MM.1S (cell line): ENCODE measurements around the gene FCAMR.

Source experiments
- DNase-seq: peaks from one replicate; pipeline ENCODE4 v3.0.0-alpha.2; 2015
- H2AFZ ChIP-seq: fragments of 300-600 bp; sonication (generic); 2 replicates; pipeline ENCODE4 v1.6.0; 2016; ENCODE audit warnings: antibody characterized with exemption, low read length
- H3F3A ChIP-seq: fragments of 300-600 bp; sonication (generic); 2 replicates; pipeline ENCODE4 v1.6.1; 2016; ENCODE audit warnings: mild to moderate bottlenecking, antibody characterized with exemption, low read length, moderate library complexity, mixed read lengths; ENCODE audit not compliant: insufficient read depth
- H3K27ac ChIP-seq: fragments of 300-600 bp; sonication (generic); 2 replicates; pipeline ENCODE4 v1.5.1; 2016; ENCODE audit warnings: mild to moderate bottlenecking, low read length
- H3K27me3 ChIP-seq: fragments of 300-600 bp; sonication (generic); replicated peaks from 2 replicates; pipeline ENCODE4 v1.6.0; 2016; ENCODE audit warnings: low read length; ENCODE audit not compliant: insufficient read depth
- H3K36me3 ChIP-seq: fragments of 300-600 bp; sonication (generic); replicated peaks from 2 replicates; pipeline ENCODE4 v1.6.1; 2016; ENCODE audit warnings: mild to moderate bottlenecking, low read length, mixed read lengths; ENCODE audit not compliant: insufficient read depth
- H3K4me1 ChIP-seq: fragments of 300-600 bp; sonication (generic); 2 replicates; pipeline ENCODE4 v1.6.1; 2016; ENCODE audit warnings: low read length, mixed read lengths
- H3K4me2 ChIP-seq: fragments of 300-600 bp; sonication (generic); 2 replicates; pipeline ENCODE4 v1.6.0; 2016; ENCODE audit warnings: low read depth, low read length
- H3K4me3 ChIP-seq: fragments of 300-600 bp; sonication (generic); 2 replicates; pipeline ENCODE4 v1.5.1; 2016; ENCODE audit warnings: low read length, mixed read lengths
- H3K79me2 ChIP-seq: fragments of 300-600 bp; sonication (generic); 2 replicates; pipeline ENCODE4 v1.6.1; 2016; ENCODE audit warnings: mixed run types, low read length, mixed read lengths
- H3K9ac ChIP-seq: fragments of 300-600 bp; sonication (generic); 2 replicates; pipeline ENCODE4 v1.6.1; 2016; ENCODE audit warnings: low read length, mixed read lengths
- H3K9me2 ChIP-seq: fragments of 300-600 bp; sonication (generic); replicated peaks from 2 replicates; pipeline ENCODE4 v1.6.1; 2016; ENCODE audit warnings: mild to moderate bottlenecking, low read length, mixed read lengths; ENCODE audit not compliant: insufficient read depth
- H3K9me3 ChIP-seq: fragments of 300-600 bp; sonication (generic); replicated peaks from 2 replicates; pipeline ENCODE4 v1.6.1; 2016; ENCODE audit warnings: mild to moderate bottlenecking, low read length, mixed read lengths; ENCODE audit not compliant: insufficient read depth
- H4K20me1 ChIP-seq: fragments of 300-600 bp; sonication (generic); 2 replicates; pipeline ENCODE4 v1.6.1; 2016; ENCODE audit warnings: mild to moderate bottlenecking, low read length, moderate library complexity, mixed read lengths; ENCODE audit not compliant: insufficient read depth
- EZH2 ChIP-seq: fragments of 300-600 bp; sonication (generic); optimal IDR thresholded peaks from 2 replicates; pipeline ENCODE3; 2017; ENCODE audit warnings: low read depth, mild to moderate bottlenecking, antibody characterized with exemption, low read length, mixed read lengths
- EZH2phosphoT487 ChIP-seq: fragments of 300-600 bp; sonication (generic); IDR thresholded peaks from 2 replicates; pipeline ENCODE4 v1.6.1; 2018; ENCODE audit warnings: antibody characterized with exemption, low read length
- TF ChIP-seq, protein P1 (sequence below): fragments of 300-600 bp; sonication (generic); IDR thresholded peaks from 2 replicates; pipeline ENCODE4 v1.5.1; 2016; ENCODE audit warnings: antibody characterized with exemption, low read length, mixed read lengths

The FCAMR gene

DNA sequence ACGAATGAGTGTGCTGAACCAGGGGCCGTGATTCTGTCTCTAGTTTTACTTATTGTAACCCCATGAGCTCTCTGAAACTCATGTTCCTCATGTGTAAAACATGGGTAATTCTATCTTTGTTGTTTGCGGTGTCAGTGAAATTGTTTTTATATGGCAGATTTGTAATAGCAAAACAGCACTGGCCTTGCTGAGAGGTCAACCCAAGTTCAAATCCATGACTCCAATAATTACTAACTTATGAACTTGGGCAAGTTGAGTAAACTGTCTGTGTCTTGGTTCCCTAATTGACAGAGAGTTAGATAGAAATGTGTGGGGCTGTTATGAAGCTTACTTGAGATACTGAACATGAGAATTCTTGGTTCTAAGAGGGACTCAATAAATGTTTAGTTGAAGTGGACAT lies 44.5 kb upstream of the FCAMR start:
- Histone ChIP-seq H3F3A (no peaks in the 10 kb centered on the region), H3K4me3 (no peak overlapping the region), H3K36me3 (no peaks in the 10 kb centered on the region), H3K4me1 (no peaks in the 10 kb centered on the region), H3K27ac (no peak overlapping the region), H4K20me1 (no peaks in the 10 kb centered on the region), H3K9ac (no peak overlapping the region), H3K4me2 (no peak overlapping the region), H3K9me2 (no peaks in the 10 kb centered on the region), H3K9me3 (no peaks in the 10 kb centered on the region), H2AFZ (no peak overlapping the region), H3K79me2 (no peaks in the 10 kb centered on the region), H3K27me3 (peaks cover 3% of the 10 kb centered on the region; the same call in 1 of the 2 replicates)
- DNase-seq: no peak
- TF ChIP-seq EZH2 (no peak), EZH2phosphoT487 (no peak)
- TF ChIP-seq, protein P1, sequence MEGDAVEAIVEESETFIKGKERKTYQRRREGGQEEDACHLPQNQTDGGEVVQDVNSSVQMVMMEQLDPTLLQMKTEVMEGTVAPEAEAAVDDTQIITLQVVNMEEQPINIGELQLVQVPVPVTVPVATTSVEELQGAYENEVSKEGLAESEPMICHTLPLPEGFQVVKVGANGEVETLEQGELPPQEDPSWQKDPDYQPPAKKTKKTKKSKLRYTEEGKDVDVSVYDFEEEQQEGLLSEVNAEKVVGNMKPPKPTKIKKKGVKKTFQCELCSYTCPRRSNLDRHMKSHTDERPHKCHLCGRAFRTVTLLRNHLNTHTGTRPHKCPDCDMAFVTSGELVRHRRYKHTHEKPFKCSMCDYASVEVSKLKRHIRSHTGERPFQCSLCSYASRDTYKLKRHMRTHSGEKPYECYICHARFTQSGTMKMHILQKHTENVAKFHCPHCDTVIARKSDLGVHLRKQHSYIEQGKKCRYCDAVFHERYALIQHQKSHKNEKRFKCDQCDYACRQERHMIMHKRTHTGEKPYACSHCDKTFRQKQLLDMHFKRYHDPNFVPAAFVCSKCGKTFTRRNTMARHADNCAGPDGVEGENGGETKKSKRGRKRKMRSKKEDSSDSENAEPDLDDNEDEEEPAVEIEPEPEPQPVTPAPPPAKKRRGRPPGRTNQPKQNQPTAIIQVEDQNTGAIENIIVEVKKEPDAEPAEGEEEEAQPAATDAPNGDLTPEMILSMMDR: no peak

- H3K4me2 ChIP-seq: no peak overlapping the region
- H3K9me3 ChIP-seq: no peaks in the 10 kb centered on the region
- no peak overlapping the region for H2AFZ ChIP-seq
- no peak for DNase-seq
- H3K27me3 ChIP-seq: peaks cover 8% of the 10 kb centered on the region; the same call in 1 of the 2 replicates
- no peaks in the 10 kb centered on the region for H4K20me1 ChIP-seq
- no peak overlapping the region for H3K4me3 ChIP-seq
- no peaks in the 10 kb centered on the region for H3K4me1 ChIP-seq
- TF ChIP-seq EZH2 (no peak), EZH2phosphoT487 (no peak)
- TF ChIP-seq, protein P1: no peak
- no peaks in the 10 kb centered on the region for H3K9me2 ChIP-seq
- H3K79me2 ChIP-seq: no peaks in the 10 kb centered on the region
- no peak overlapping the region for H3K27ac ChIP-seq
- no peak overlapping the region for H3K9ac ChIP-seq
- no peaks in the 10 kb centered on the region for H3F3A ChIP-seq
- H3K36me3 ChIP-seq: no peaks in the 10 kb centered on the region
These were observed 43.2 kb upstream of the FCAMR start for GRCh38 chr1:207013321-207014085.

GRCh38 chr1:207010726-207011125 lies 40.5 kb upstream of the FCAMR start:
- Histone ChIP-seq H3K27me3 (peaks cover 8% of the 10 kb centered on the region; the same call in 1 of the 2 replicates), H2AFZ (no peak overlapping the region), H3K9ac (no peak overlapping the region), H3F3A (no peaks in the 10 kb centered on the region), H3K79me2 (no peaks in the 10 kb centered on the region), H3K9me2 (no peaks in the 10 kb centered on the region), H4K20me1 (no peaks in the 10 kb centered on the region), H3K36me3 (no peaks in the 10 kb centered on the region), H3K9me3 (no peaks in the 10 kb centered on the region), H3K4me3 (no peak overlapping the region), H3K27ac (no peak overlapping the region), H3K4me2 (no peak overlapping the region), H3K4me1 (no peaks in the 10 kb centered on the region)
- TF ChIP-seq EZH2phosphoT487 (no peak), EZH2 (no peak)
- TF ChIP-seq, protein P1: no peak
- no peak for DNase-seq
